ENCODE results near the gene RWDD4. TPM values are rescaled to one million over a fixed set of nuclear protein-coding genes. Genes with fewer than 3 reads are reported as not detected.

The RWDD4 gene
- total and polyA plus RNA-seq, 2 of the 4 experiments (the other 2 are of a cell fraction): 8.5 to 8.8 TPM

DNA sequence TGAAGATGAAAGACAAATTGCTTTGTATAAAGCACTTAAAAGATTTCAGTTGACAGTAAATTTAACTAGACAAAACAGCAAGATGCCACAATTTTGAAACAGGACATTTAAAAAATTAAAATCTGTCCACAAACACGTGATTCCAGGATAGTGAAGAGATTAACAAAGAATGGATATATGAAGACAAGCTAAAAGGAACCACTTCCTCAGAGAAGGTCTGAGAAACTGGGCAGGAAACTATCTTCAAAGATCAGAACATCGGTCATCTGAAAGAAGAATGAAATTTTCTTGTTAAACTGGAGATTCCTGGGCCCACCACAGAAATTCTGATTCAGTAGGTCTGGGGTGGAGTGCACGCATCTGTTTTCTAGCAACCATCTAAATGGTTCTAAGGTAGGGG lies 1.4 kb downstream of the RWDD4 start:
- H3K4me2 ChIP-seq (ENCODE audit: low read depth, low read length): peak overlapping the region; percentile 95
- peaks cover 2% of the 10 kb centered on the region for H3K36me3 ChIP-seq (ENCODE audit: control insufficient read depth, insufficient read depth, low read length)
- no peak overlapping the region for H3K56ac ChIP-seq (ENCODE audit: extremely low read depth, insufficient read depth, low read length)
- H3K27me3 ChIP-seq (ENCODE audit: control insufficient read depth, insufficient read depth, low read length): no peaks in the 10 kb centered on the region
- H2AK9ac ChIP-seq (replicated peaks; ENCODE audit: low read depth, low read length, poor library complexity): no peak overlapping the region
- no peaks in the 10 kb centered on the region for H4K20me1 ChIP-seq (ENCODE audit: insufficient read depth, low read length)
- H2BK120ac ChIP-seq (ENCODE audit: low read depth, low read length): no peak overlapping the region
- WGBS, 2 experiments (ENCODE audit: extremely low coverage in 2 of 2, insufficient read length in 1 of 2): no CpG with 5 or more reads among the region's 3 CpGs
- H2BK15ac ChIP-seq (ENCODE audit: low read depth, low read length): no peak overlapping the region
- no peak for ATAC-seq (ENCODE audit: low read depth)
- dilution Hi-C loops (cut with HindIII; ENCODE audit: low sequenced_read_pairs, unreplicated experiment): no loop called here
- H4K8ac ChIP-seq (ENCODE audit: low read depth in 2 of 2, low read length in 2 of 2): no peak overlapping the region
- no peak overlapping the region for H3K18ac ChIP-seq (ENCODE audit: low read depth, low read length)
- no peaks in the 10 kb centered on the region for H3K9me1 ChIP-seq (ENCODE audit: insufficient read depth, low read length)
- H4K5ac ChIP-seq (ENCODE audit: low read depth, low read length): no peak overlapping the region
- no peak overlapping the region for H3K4ac ChIP-seq (ENCODE audit: low read depth, low read length)
- DNase-seq: no peak
- no peak overlapping the region for H4K91ac ChIP-seq (ENCODE audit: insufficient read depth, low read depth, low read length)
- no TSS peak for BruUV-seq (replicated peaks)
- no peaks in the 10 kb centered on the region; the same call in 1 of the 2 replicates for H3K4me1 ChIP-seq (ENCODE audit: control insufficient read depth, insufficient read depth, low read length)
- H3K4me3 ChIP-seq (ENCODE audit: insufficient read depth, low read depth, low read length): peak overlapping the region; percentile 98; the same call in 1 of the 2 replicates
- no peak overlapping the region for H2BK20ac ChIP-seq (ENCODE audit: low read depth, low read length)
- H3K9ac ChIP-seq (ENCODE audit: low read depth, low read length): peak overlapping the region; percentile 46; the same call in 1 of the 2 replicates
- ChIA-PET POLR2A (ENCODE audit: unreplicated experiment) (no interaction called here), CTCF (no interaction called here)
- 0 out of 2 replicates have a peak overlapping the region, but pooled peaks have one; percentile 2 for H3K23ac ChIP-seq (ENCODE audit: low read depth, low read length)
- in situ Hi-C loops (cut with MboI; ENCODE audit: low sequenced_read_pairs): no loop called here
- intact Hi-C loops (cut with micrococcal nuclease): no loop called here
- no peak overlapping the region for H2BK5ac ChIP-seq (ENCODE audit: low read depth, low read length, poor library complexity, severe bottlenecking)
- H3K9me3 ChIP-seq (ENCODE audit: control insufficient read depth, insufficient read depth, low read length): no peaks in the 10 kb centered on the region
- TF ChIP-seq, protein P1, sequence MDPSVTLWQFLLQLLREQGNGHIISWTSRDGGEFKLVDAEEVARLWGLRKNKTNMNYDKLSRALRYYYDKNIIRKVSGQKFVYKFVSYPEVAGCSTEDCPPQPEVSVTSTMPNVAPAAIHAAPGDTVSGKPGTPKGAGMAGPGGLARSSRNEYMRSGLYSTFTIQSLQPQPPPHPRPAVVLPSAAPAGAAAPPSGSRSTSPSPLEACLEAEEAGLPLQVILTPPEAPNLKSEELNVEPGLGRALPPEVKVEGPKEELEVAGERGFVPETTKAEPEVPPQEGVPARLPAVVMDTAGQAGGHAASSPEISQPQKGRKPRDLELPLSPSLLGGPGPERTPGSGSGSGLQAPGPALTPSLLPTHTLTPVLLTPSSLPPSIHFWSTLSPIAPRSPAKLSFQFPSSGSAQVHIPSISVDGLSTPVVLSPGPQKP (IDR thresholded peaks at IDR 0.05; ENCODE audit: borderline replicate concordance, low read depth, low read length): no peak
- no peak for TF ChIP-seq POLR2A (IDR thresholded peaks at IDR 0.05; ENCODE audit: low read depth, low read length)
- no peak for TF ChIP-seq RAD21 (IDR thresholded peaks at IDR 0.05; ENCODE audit: low read length)
- TF ChIP-seq RFX5 (IDR thresholded peaks at IDR 0.05; ENCODE audit: low read depth, low read length): no peak
- TF ChIP-seq FOS (IDR thresholded peaks at IDR 0.05; ENCODE audit: low read depth, low read length): no peak
- H2AK5ac ChIP-seq (ENCODE audit: low read depth, low read length): no peak overlapping the region
- no peak overlapping the region for H3K27ac ChIP-seq (ENCODE audit: insufficient read depth, low read length)
- no peak overlapping the region for H2AFZ ChIP-seq (replicated peaks; ENCODE audit: low read length, poor library complexity)
- H3K14ac ChIP-seq (replicated peaks; ENCODE audit: low read depth, low read length): no peak overlapping the region
- peaks cover 16 to 29% of the 10 kb centered on the region in 2 experiments for H3K79me1 ChIP-seq (ENCODE audit: low read depth in 1 of 2, low read length in 2 of 2)
